GM19463 (cell line): Measurements from ENCODE around the gene CCBE1.

ENCODE experiments used
- ATAC-seq: cut with Tn5 transposase; IDR thresholded peaks from one replicate; pipeline ENCODE4 v1.9.1; 2021; ENCODE audit warnings: mild to moderate bottlenecking, moderate library complexity; ENCODE audit not compliant: unreplicated experiment

The CCBE1 gene

DNA sequence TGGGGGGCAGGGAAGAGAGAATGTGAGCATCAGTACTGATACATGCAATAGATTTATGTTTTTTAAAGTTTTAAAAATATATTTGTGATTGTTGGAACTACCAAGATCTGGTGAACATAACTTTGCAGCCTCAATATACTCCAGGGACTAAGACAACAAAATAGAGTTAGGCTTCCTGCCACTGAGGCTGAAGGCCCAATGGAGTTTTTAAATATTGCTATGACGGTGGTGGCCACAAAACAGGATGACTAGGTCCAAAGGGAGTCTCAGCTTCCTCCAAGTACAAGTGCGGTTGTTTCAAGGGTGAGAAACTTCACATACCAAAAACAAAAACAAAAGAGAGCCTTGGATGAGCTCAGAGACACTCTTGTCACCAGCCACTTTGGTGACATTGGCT, 72.9 kb downstream of the CCBE1 start:
- ATAC-seq: no peak

GRCh38 chr18:59623456-59624368, 73.5 kb downstream of the CCBE1 start:
- ATAC-seq: no peak

DNA sequence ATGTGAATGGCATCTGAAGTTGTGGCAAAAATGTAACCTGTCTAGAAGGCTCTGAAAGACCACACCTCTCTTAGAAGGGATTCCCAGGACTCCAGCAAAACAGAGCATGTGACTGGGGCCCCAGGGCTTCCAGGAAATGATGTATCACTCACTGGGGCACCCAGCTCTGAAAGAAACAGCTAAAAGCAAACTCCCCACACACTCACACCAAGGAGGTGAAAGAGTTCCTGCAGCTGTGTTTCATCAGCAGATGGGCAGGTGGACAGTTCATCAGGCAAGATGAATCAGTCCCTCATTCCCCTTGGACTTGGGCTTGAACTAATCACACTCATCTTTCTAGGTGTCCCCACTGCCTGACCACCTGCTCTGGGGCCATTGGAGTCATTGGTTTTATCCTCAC, 76.2 kb downstream of the CCBE1 start:
- no peak for ATAC-seq

DNA sequence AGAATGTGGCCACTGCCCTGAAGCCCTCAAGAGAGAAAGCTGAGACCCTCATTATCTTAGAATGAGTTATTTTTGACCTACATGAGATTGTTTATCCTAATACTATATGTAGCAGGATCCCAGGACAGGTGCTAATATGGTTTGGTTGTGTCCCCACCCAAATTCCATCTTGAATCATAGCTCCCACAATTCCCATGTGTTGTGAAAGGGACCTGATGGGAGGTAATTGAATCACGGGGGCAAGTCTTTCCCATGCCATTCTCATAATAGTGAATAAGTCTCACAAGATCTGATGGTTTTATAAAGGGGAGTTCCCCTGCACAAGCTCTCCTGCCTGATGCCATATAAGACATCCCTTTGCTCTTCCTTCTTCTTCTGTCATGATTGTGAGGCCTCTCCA, 76.8 kb downstream of the CCBE1 start:
- no peak for ATAC-seq

- no peak for ATAC-seq
These were observed 77.4 kb downstream of the CCBE1 start for GRCh38 chr18:59619816-59620215.

- no peak for ATAC-seq
These were observed 79.7 kb downstream of the CCBE1 start for GRCh38 chr18:59617468-59617932.

DNA sequence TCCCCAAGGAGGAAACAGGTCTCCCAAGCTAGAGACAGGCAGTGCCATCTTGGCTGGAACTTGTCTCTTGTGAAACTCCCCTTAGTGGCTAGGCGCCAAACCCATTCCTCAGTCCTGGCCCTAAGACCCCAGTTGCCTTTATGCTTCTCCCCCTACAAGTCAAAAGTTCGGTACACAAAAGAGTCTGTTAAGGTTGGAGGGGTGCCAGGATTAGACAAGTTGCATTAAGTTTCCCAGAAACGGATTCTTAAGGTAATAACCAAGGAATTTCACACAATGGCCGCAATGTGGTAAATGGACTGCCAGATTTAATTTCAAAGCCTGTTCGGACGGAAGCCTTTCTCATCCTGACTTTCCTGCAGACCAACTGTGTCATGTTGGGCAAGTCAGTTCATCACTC, 80.7 kb downstream of the CCBE1 start:
- ATAC-seq: no peak

- ATAC-seq: no peak
These were observed 83.3 kb downstream of the CCBE1 start for GRCh38 chr18:59613903-59614302.

DNA sequence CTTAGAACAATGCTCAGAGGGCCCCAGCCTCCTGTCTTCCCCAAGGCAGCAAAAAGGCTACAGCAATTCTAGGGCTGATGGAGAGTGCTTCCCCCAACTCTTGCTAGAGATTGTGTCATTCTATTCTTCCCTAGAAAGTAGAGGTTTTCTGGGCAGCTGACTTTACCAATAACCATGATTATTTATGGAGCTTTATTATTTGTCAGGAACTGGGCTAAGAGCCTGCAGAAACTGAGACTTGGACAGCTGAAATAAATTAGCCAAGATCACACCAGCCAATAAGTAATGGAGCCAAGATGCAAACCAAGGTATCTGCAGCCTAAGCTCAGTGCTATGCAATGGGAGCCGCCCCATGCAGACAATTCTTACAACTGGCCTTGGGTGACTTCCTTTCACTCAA, 84.8 kb downstream of the CCBE1 start:
- ATAC-seq: no peak

DNA sequence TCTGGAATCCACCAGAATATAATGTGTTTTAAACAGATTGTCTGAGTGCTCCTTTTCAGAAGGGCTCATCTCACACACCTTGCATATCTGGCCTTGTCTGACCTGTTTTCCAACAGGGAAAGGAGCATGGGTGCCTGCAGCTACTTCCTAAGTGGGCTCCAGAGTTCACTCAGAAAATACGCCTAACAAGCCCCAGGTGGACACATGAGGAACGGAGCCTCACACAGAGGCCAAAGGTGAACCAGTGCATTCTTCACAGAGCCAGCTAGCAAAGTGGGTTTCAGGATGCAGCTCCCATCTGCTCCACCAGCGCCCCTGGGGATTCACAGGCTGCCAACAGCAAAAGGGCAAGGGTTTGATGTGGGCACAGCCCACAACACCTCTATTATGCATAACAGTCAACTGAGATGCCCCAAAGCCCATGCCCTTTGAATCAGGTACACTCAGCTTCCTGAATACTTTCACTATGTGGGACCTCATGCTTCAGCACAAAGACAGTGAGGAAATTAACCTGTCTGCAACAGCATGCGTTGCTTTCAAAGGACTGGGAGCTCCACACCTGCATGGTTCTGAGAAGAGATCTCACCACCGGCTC, 86.6 kb downstream of the CCBE1 start:
- ATAC-seq: no peak

DNA sequence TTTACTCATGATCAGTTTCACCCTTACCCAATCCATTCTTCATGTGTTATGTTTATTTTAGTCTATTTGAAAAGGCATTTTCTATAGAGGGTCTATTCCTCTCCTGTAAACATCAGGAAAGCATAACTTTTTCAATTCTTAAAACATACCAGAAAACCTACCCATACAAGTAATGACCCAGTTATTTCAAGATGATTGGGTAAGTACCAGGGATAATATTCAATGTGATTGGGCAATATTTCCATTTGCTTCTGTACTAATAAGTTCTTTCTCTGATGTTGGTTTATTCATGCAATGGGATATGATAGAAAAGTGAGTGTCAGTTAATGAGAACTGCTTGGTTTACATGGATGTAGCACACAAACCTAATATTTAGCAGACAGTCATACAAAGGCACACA, 87.6 kb downstream of the CCBE1 start:
- ATAC-seq: no peak

DNA sequence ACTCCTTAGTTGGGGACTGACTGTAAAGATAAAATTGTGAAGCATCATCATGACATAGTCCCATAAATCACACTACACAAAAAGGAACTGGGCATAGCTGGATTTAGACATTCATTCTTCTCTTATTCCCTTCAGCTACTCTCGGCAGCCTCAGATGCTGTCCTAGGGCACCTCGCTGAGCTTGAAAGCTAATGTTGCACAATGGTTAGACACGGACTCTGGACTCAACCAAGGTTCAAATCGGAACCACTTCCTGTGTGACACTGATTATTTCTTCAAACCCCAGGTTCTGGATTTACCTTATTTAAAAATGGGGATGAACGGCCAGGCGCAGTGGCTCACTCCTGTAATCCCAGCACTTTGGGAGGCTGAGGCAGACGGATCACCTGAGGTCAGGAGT, 89.8 kb downstream of the CCBE1 start:
- ATAC-seq: no peak

DNA sequence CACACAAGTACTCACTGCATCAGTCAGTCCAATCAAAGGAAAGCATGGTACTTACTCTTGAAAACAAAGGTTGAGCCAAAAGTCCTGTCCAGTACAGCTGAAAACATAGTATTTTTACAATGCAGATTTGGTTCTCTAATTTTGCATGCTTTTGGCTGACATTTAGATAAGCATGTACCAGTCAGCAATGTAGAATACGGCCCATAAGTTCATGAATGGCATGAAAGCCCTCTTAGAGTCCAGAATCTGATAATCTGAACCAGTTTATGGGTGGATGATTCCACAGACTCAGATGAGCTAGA, 90.2 kb downstream of the CCBE1 start:
- ATAC-seq: no peak

DNA sequence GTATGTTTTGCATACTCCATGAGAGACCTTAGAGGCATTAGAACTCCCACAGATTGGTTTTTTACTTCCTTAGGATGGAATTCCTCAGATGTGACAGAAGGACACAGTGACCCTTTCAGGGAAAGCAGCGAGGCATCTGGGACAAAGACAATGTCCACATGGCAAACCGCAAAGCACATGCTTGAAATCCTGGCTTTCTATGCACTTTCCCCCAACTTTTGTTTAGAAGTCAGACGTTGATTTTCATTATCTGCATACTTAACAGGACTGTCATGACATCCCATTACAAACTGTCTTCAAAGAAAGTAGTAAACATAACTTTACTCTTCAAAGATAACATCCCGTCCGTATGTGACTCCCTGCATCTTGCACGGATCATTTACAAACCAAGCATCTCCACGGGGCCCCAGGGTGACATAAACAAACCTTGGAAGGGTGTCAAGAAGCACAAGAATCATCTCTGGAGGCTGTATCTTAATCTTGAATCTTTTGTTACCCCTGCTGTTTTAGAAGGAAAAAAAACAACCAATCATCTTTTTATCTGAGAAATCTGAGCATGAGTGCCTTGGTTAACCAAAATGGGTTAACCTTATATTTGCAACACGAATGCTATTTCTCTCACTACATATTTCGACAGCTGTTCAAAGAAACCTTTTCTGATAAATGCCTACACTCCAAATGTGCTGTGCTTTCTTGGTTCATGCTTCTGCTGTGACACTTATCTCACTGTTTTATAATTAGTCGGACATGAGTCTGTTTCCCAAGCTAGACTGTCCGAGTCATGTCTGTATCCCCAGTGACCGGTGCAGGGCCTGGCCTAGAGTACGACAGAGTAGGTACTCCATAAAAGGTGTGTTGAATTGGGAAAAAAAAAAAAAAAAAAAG, 90.8 kb downstream of the CCBE1 start:
- ATAC-seq: no peak

DNA sequence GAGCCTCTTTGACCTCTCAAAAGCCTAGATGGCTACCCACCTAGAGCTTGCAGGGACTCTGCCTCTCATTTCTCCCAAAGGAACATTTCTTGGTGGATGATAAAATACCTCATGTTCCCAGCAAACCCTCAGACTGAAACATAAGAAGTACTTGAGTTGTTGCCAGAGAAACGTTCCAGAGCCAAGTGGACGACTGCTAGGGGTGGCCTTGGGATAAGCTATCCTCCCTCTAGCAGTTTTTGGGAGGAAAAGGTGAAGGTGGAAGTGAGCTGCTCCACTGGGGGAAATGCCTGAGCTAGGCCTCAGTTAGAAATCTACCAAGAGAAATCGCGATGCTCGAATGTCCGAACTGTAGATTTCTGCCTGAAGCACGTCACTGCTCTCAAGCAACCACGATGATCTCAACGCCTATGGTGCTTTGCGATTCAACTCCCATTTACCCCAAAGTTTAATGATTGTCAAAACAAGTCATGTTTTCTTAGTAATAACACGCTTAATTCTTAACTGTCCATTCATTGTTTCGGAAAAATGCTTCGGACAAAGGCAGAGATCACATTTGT, 91.5 kb downstream of the CCBE1 start:
- no peak for ATAC-seq

DNA sequence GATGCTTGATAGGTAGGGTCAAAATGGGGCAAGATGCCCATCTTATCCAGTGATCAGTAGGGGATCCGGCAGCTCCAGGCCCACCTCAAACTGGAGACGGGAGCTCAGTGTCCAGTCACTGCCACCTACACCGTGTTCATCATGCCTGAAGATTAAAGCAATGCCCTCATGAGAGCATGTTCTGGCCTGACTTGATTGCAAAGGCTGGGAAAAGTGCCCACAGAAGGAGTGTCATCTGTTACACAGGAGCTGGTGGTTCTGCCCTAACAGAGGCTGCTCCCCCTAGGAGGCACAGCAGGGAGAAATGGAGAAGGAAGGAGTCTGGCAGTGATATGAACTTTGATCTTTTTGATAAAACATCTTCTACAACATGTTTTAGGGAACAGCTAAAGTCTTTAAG, 92.3 kb downstream of the CCBE1 start:
- no peak for ATAC-seq

DNA sequence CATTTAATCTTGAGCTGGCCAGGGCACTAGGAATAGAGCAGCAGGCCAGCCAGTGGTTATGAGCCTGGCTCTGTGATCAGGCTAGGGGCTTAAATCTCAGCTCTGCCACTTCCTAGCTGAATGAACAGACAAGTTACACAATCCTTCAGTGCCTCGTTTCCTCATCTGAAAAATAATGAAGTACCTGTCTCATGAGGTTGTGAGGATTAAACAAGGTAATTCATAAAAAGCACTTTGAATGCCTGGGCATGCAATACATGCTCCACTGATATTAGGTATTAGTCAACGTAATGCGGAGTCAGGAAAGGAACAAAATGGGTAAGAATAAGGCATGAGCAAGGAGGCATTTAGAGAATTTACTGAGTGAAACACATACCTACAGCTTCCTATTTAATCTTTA, 100.2 kb downstream of the CCBE1 start:
- ATAC-seq: no peak

DNA sequence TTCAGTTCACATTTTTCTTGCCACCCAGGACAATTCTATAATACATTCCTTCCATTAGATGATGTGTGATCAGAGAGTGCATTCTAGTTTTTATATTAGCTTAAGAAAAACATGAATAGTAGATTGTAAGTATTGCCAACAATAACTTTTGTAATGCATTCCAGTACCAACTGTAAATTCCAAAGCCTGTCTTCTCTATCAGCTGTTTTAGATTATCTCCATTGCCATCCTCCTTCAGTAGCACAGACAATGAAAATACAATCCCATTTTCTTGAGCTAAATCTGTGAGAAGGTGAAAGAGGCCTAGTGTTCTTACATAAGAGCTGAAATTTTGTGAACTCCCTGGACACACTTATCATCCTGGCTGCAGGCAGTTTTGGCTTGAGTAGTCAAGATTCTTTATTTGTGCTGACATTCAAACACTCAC, 103.9 kb downstream of the CCBE1 start:
- no peak for ATAC-seq

DNA sequence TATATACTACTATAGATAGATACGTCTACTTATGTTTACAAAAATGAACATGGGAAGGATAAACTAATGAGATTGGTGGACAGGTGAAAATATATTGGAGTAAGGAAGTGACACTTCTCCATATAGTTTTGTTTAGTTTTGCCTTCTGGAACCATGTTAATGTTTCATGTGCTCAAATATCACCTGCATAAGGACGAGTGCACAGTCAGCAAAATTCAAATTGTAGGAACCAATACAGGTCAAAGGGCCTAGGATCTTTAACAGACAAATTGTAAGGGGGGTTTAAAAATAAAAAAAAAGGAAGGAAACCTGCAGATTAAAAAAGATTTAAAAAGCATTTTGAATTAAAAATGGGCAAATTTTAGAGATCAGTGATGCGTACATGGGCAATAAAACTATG, 104.6 kb downstream of the CCBE1 start:
- no peak for ATAC-seq

DNA sequence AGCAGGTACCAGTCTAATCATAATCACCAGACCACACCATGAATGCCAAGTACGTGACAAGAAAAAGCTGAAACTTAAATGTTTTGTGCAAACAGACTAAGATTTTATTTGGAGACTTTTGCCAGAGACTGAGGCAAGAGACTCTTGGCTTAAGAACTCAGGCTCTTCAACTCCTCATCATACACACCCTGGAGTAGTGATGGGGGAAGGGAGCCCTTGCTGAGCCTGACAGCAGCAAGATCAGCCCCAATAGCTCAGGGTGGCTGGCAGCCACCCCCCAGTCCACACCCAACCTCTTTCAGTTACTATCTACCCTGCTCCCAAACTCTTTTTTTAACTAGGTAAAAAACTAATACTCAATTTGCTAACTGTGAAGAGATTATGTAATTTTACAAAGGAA, 114.8 kb downstream of the CCBE1 start:
- ATAC-seq: no peak

- no peak for ATAC-seq
These were observed 117.7 kb downstream of the CCBE1 start for GRCh38 chr18:59579509-59579908.

DNA sequence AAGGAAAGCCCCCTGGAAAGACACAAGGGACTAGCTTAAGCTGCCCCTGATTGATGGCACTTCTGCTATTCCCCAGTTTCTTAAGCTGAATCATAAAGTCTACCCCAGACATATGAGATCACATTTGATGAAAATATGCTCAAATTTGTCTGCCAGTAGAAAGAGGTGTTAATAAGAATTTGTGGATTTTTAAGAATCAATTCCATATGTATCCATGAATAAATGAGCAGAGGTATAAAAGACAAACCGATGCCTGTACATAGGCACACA, 119.9 kb downstream of the CCBE1 start:
- ATAC-seq: no peak
